Stimulated activated CD4-positive, alpha-beta T cell treated with anti-CD3 and anti-CD28 coated beads, TNF-alpha, amount 100 ng/mL, for 48 hours (primary cell): ENCODE measurements around the gene RIMBP2.

Experiments
- DNase-seq, 3 donors: peaks; one replicate each; pipeline ENCODE4 v3.0.0-alpha.2; 2020; ENCODE audit warnings: low read depth in 3 of 3

RIMBP2 gene

DNA sequence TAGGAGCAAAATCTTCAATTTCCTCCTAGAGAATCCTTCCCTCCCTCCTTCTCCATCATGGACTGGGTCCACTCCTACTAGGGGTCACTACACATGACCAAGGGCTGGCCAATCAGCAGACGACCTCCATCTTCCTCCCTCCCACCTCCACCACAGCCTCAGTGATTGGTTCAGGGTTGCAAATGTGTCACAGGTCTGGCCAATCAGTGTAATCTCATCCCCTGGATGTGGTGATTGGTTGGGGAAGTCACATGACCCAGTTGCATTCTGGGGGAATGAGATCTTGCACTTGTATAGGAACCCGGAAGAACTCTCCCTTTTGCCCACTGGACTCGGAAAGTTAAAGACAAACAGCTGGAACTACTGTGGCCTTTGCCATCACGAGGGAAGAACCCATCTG is 209.3 kb downstream of the RIMBP2 start:
- no peak for DNase-seq

- DNase-seq = no peak
These were observed 211.3 kb downstream of the RIMBP2 start for GRCh38 chr12:130504840-130505175.

GRCh38 chr12:130504110-130504839 is 211.8 kb downstream of the RIMBP2 start:
- DNase-seq = no peak

DNA sequence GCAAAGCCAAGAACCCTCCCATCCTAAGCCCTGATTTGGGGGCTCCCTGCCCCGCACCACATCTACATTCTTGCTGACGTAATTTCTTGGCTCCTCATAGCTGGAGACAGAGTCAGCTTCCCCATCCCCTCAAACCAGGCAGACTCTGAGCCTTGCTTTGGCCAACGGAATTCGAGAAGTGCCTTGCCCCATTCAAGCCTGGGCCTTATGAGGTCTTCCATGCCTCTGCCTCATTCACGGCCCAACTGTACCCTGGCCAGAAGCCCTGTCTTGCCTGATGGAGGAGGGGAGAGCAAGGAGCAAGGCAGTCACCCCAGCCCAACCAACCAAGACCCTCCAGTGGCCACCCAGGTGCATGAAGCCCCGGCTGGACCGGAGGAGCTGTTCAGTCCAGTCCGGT is 214.3 kb downstream of the RIMBP2 start:
- DNase-seq = no peak

GRCh38 chr12:130500835-130501330 is 215.2 kb downstream of the RIMBP2 start:
- no peak for DNase-seq

GRCh38 chr12:130499474-130499873 is 216.6 kb downstream of the RIMBP2 start:
- DNase-seq = no peak

GRCh38 chr12:130498589-130499385 is 217.3 kb downstream of the RIMBP2 start:
- no peak for DNase-seq

DNA sequence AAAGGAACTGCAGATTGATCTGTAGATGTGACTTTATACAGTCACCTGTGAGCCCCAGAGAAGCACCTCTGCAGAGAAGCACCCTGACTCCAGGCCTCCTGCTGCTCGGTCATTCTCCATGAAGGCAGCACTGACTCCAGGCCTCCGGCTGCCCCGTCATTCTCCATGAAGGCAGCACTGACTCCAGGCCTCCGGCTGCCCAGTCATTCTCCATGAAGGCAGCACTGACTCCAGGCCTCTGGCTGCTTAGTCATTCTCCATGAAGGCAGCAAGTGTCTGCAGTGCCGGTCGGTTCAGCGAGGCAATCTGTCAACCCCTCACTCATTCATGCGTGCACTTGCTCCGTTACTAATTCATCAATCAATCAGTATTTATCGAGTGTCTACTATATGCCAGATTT is 218.1 kb downstream of the RIMBP2 start:
- no peak for DNase-seq

- DNase-seq = no peak
These were observed 218.8 kb downstream of the RIMBP2 start for GRCh38 chr12:130497321-130497720.

GRCh38 chr12:130496516-130497120 is 219.5 kb downstream of the RIMBP2 start:
- no peak for DNase-seq

GRCh38 chr12:130495156-130495555 is 220.9 kb downstream of the RIMBP2 start:
- no peak for DNase-seq

- no peak for DNase-seq
These were observed 221.4 kb downstream of the RIMBP2 start for GRCh38 chr12:130494736-130495135.

GRCh38 chr12:130493951-130494350 is 222.1 kb downstream of the RIMBP2 start:
- DNase-seq = no peak

GRCh38 chr12:130491421-130492357 is 224.4 kb downstream of the RIMBP2 start:
- DNase-seq = no peak

GRCh38 chr12:130490674-130491073 is 225.4 kb downstream of the RIMBP2 start:
- no peak for DNase-seq

- no peak for DNase-seq
These were observed 226.8 kb downstream of the RIMBP2 start for GRCh38 chr12:130489293-130489692.

DNA sequence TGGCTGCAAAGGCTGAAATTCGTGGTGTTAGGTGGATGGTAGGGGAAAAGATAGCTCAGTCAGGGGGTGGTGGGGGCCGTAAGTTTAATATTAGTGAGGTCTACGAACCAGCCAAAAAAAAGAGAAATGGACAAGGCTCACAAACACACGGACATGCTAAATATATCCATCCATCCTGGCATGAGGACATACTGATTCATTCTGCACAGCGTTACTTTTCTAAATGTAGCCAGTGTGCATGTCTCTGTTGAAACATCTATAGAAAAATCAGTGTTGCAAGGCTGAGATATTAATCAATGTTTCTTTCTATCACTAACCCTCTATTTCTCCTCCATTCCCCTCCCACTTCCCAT is 227.8 kb downstream of the RIMBP2 start:
- DNase-seq = no peak

GRCh38 chr12:130487636-130488357 is 228.3 kb downstream of the RIMBP2 start:
- DNase-seq = no peak

DNA sequence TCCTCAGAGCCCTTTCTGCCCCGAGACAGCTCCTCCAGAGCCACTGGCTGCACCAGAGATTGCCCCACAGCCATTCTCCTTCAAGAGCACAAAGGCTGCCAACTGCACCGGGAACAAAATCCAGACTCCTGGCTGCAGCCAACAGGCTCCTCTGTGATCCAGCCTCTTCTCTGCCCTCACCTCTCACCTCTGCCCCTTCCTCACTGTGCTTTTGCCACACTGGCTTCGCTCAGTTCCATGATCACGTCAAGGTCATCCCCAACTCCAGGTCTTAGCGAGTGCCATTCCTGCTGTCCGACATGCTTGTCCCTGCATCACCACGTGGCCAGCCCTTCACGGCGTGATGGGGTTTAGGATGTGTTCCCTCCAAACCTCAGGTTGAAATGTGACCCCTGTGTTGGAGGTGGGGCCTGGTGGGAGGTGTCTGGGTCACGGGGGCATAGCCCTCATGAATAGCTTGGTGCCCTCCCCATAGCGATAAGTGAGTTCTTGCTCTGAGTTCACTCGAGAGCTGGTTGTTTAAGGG is 229.1 kb downstream of the RIMBP2 start:
- DNase-seq = no peak

- DNase-seq = no peak
These were observed 230.0 kb downstream of the RIMBP2 start for GRCh38 chr12:130486146-130486435.
